Activated naive CD4-positive, alpha-beta T cell treated with anti-CD3 and anti-CD28 coated beads, Interleukin-2, amount 50 U/mL, for 72 hours (primary cell): ENCODE measurements around the gene ZBTB7B. TPM values are rescaled to one million over a fixed set of nuclear protein-coding genes. Genes with fewer than 3 reads are reported as not detected.
A peak's percentile ranks its signal among the peaks of the same experiment; 100 is the strongest.

ENCODE experiments used
- ATAC-seq, 2 donors: fragments of 150-1000 bp; cut with Tn5 transposase; 2 replicates each; pipeline ENCODE4 v1.10.0; 2021; ENCODE audit warnings: mild to moderate bottlenecking in 2 of 2, moderate library complexity in 2 of 2
- DNase-seq, 2 donors: peaks; one replicate each; pipeline ENCODE4 v3.0.0; 2021 to 2022; ENCODE audit warnings: low spot score in 2 of 2
- H3K27ac Mint-ChIP-seq, 2 donors: one replicate each; pipeline ENCODE4 v1.8.0; 2022; ENCODE audit warnings: mild to moderate bottlenecking in 2 of 2, mixed read lengths in 2 of 2
- H3K36me3 Mint-ChIP-seq, 2 donors: one replicate each; pipeline ENCODE4 v1.8.0; 2022; ENCODE audit warnings: mixed read lengths in 2 of 2
- H3K9me3 Mint-ChIP-seq, 2 donors: one replicate each; pipeline ENCODE4 v1.8.0; 2022; ENCODE audit warnings: mixed read lengths in 2 of 2
- total RNA-seq, 2 donors: library from RNA; stranded (reverse); gene quantifications; one replicate each; pipeline ENCODE4 v1.2.3, GENCODE V29; 2022

ZBTB7B gene
- total RNA-seq, 2 donors from 2014 or later = 97.4 to 184 TPM

DNA sequence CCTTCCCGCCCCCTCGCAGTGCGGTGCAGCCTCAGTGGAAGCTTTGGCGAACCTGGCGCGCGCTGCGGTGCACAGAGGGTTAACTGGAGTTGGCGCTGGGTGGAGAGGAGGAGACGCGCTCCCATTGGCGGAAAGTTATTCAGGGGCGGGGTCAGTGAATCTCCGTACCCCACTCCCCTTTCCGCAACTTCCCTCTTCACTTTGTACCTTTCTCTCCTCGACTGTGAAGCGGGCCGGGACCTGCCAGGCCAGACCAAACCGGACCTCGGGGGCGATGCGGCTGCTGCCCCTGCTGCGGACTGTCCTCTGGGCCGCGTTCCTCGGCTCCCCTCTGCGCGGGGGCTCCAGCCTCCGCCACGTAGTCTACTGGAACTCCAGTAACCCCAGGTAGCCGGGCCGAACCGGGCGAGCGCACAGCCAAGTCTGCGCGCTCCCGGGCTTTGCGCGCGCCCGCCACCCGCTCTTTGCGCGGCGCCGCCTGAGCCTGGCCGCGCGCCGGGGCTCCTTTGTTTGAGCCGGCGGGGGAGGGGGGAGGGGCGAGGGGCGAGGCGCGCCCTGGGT is 61.0 kb downstream of the ZBTB7B start, which contains the start of gene EFNA4:
Gene EFNA4, plus strand, starts transcription at position 191 of the 561 bp plus-strand sequence. Its CDS starts 84 bp downstream, at position 275.
- ATAC-seq (peak; percentile 85 to 87), DNase-seq (peak; percentile 81 to 83)
- no peaks in the 10 kb centered on the region for H3K36me3 Mint-ChIP-seq
- no peaks in the 10 kb centered on the region for H3K9me3 Mint-ChIP-seq
- peak within 1 kb of the TSS; percentile 33 to 44 for H3K27ac Mint-ChIP-seq

DNA sequence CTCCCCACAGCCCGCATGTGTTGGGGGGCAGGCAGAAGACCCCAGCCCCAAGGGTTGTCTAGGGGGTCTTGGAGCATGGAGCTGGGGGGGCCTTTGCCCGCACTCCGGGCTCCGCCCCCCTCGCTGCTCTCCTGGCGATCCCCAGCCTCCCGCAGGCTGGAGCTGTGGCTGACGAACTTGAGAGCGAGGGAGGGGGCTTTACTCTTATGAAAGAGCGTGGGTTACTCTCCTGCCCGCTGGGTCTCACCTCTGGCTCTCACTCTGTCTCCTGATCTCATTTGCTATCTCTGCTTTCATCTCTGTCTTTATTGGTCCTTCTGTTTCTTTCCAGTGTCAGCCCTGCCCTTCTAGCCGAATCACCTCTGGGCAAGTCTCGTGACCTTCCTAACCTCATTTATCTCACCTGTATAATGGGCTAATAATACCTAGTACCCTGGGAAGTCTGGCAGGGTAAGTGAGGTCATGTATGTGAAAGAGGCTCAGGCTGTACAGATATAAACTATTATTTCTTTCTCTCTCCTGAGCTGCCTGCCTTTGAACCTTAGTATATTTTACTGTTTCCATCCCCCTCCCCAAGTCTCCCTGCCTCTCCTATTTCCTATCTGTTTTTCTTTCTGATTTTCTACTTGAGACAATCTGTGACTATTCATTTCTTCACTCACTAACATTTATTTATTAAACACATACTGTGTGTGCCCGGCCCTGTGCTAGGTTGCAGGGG is 61.7 kb downstream of the ZBTB7B start:
- Mint-ChIP-seq H3K27ac (peak overlapping the region; percentile 33 to 39), H3K9me3 (no peaks in the 10 kb centered on the region), H3K36me3 (no peaks in the 10 kb centered on the region)
- DNase-seq (no peak), ATAC-seq (peak; percentile 43 to 60)

DNA sequence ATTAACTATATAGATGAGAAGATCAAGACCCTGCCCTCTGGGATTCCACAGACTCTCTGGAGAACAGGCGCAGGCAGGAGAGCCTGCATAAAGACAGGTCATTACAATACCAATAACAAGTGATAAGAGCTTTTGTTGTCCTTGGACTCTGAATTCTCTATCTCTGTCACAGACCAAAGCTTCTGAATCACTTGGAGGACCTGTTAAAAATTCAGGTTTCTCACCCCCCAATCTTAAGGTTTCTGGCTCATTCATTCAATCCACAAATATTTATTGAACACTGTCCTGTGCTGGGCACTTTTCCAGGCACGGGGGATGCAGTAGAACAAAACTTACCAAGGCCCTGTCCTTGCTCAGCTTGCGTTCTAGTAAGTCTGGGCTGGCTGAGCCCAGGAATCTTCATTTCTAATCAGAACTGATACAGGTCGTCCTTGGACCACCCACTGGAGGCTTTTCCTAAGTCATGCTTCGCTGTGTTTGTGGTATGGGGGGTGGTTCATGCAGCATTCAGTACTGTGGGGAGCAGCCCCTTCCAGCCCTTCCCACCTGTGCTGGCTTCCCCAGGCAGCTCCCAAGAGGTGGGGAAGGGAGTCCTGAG is 62.3 kb downstream of the ZBTB7B start:
- Mint-ChIP-seq H3K27ac (peak overlapping the region; percentile 33 to 39), H3K36me3 (no peaks in the 10 kb centered on the region), H3K9me3 (no peaks in the 10 kb centered on the region)
- DNase-seq (no peak), ATAC-seq (no peak)

DNA sequence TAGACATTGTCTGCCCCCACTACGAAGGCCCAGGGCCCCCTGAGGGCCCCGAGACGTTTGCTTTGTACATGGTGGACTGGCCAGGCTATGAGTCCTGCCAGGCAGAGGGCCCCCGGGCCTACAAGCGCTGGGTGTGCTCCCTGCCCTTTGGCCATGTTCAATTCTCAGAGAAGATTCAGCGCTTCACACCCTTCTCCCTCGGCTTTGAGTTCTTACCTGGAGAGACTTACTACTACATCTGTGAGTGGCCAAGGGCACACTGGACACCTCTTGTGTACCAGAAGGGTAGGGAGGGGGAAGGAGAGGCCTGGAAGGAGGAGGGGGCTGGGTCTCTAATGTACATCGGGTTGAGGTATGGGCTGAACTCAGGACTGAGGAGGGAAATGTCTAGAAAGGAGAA is 64.2 kb downstream of the ZBTB7B start:
- no peaks in the 10 kb centered on the region for H3K9me3 Mint-ChIP-seq
- no peaks in the 10 kb centered on the region for H3K36me3 Mint-ChIP-seq
- DNase-seq = no peak
- ATAC-seq = no peak
- H3K27ac Mint-ChIP-seq = no peak overlapping the region

Other genes starting within 250 kb of the ZBTB7B start
- under 1 TPM; 0.04 to 0.32 TPM for gene KCNN3, start 132.5 kb upstream of the ZBTB7B start, total RNA-seq
- gene PMVK, start 66.1 kb upstream of the ZBTB7B start, total RNA-seq = 10 to 100 TPM; 12.2 to 34.2 TPM
- gene PBXIP1, start 46.7 kb upstream of the ZBTB7B start, total RNA-seq = 10 to 100 TPM; 40.9 to 41.1 TPM
- gene PYGO2, start 41.0 kb upstream of the ZBTB7B start, total RNA-seq = 10 to 100 TPM; 27.7 to 55.3 TPM
- gene SHC1, start 32.1 kb upstream of the ZBTB7B start, total RNA-seq = 10 to 100 TPM; 50.3 to 76.2 TPM
- gene CKS1B, start 28.1 kb upstream of the ZBTB7B start, total RNA-seq = 100 to 1,000 TPM; 202 to 308 TPM
- 10 to 100 TPM; 40.8 to 41.9 TPM for gene FLAD1, start 19.5 kb upstream of the ZBTB7B start, total RNA-seq
- gene LENEP, start 9.2 kb upstream of the ZBTB7B start, total RNA-seq = under 1 TPM; 0.66 to 0.68 TPM
- 1 to 10 TPM; 1.5 to 1.8 TPM for gene DCST2, start 31.0 kb downstream of the ZBTB7B start, total RNA-seq
- gene DCST1, start 31.0 kb downstream of the ZBTB7B start, total RNA-seq = under 1 TPM in 1 of 2 donors, not detected in 1; 0.34 TPM
- gene ADAM15, start 48.5 kb downstream of the ZBTB7B start, total RNA-seq = 10 to 100 TPM; 49.9 to 52.8 TPM
- 1 to 10 TPM; 5.7 to 9.5 TPM for gene EFNA4, start 60.9 kb downstream of the ZBTB7B start, total RNA-seq
- 10 to 100 TPM in 1 of 2 donors, 1 to 10 TPM in 1; 1.7 to 12.6 TPM for gene EFNA3, start 76.0 kb downstream of the ZBTB7B start, total RNA-seq
- 1 to 10 TPM in 1 of 2 donors, under 1 TPM in 1; 0.68 to 1.6 TPM for gene EFNA1, start 125.1 kb downstream of the ZBTB7B start, total RNA-seq
- 10 to 100 TPM; 47.4 to 49.4 TPM for gene SLC50A1, start 133.1 kb downstream of the ZBTB7B start, total RNA-seq
- 10 to 100 TPM; 26.4 to 40.8 TPM for gene DPM3, start 137.7 kb downstream of the ZBTB7B start, total RNA-seq
- 100 to 1,000 TPM; 106 to 162 TPM for gene KRTCAP2, start 170.5 kb downstream of the ZBTB7B start, total RNA-seq
- 10 to 100 TPM in 1 of 2 donors, 1 to 10 TPM in 1; 6.8 to 15.2 TPM for gene TRIM46, start 171.0 kb downstream of the ZBTB7B start, total RNA-seq
- 10 to 100 TPM; 17.2 to 23.6 TPM for gene THBS3, start 205.1 kb downstream of the ZBTB7B start, total RNA-seq
- 10 to 100 TPM; 46.6 to 57.2 TPM for gene MTX1, start 205.9 kb downstream of the ZBTB7B start, total RNA-seq